Right renal pelvis (tissue), 4 donors: ENCODE data around the gene EFCC1. TPM values are rescaled to one million over a fixed set of nuclear protein-coding genes. Genes with fewer than 3 reads are reported as not detected.

Source experiments
- DNase-seq, 4 donors: peaks; one replicate each; pipeline ENCODE4 v3.0.0-alpha.2; 2013; ENCODE audit warnings: low read depth in 4 of 4, low spot score in 3 of 4, missing footprints in 1 of 4
- polyA plus RNA-seq, 4 donors: library from polyadenylated mRNA; unstranded; fragments of 120-200 nt; gene quantifications; one replicate each; pipeline ENCODE4 v1.2.1, GENCODE V29; 2013; ENCODE audit not compliant: insufficient read length in 4 of 4

The EFCC1 gene, protein sequence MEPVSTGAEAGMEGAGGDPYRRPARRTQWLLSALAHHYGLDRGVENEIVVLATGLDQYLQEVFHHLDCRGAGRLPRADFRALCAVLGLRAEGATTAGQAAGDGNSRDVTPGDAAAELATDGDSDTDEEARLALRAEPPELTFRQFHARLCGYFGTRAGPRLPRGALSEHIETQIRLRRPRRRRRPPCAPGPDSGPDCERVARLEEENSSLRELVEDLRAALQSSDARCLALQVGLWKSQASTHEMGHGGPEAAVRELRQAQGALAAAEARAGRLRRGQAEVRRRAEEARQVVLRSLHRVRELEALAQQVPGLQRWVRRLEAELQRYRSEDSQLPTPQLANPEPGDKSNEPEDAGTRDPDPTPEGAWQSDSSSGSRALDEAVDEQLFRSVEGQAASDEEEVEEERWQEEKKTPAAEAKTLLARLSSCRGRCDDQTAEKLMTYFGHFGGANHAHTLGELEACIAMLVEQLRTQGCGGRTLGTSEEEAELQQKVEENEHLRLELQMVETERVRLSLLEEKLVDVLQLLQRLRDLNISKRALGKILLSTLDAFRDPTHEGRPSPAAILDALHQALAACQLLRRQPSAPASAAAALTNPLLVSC
- polyA plus RNA-seq = 1 to 10 TPM; 2.1 to 3.0 (median 2.7) TPM

GRCh38 chr3:129001101-129001805 lies at the start of gene EFCC1:
EFCC1 (plus strand) TSS chr3:129001304; CDS start chr3:129001629, 325 bp downstream.
- no peak for DNase-seq

- no peak for DNase-seq
These were observed 44.7 kb upstream of the EFCC1 start for GRCh38 chr3:128956440-128956839.

DNA sequence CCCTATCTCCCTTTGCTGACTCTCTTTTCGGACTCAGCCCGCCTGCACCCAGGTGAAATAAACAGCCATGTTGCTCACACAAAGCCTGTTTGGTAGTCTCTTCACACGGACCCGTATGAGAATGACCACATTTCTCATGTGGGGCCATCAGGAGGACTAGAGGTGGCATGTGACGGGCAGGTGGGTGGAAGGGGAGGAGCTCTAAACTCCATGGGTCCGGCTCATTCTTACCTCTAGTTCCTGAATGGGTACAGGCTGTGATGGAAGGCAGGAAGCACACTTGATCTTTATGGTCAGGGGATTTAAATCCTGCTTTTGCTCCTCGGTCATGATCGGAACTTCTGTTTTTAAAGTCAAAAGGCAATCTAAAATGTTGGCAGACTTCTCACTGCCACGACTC lies 35.8 kb upstream of the EFCC1 start:
- DNase-seq = no peak

- DNase-seq = no peak
These were observed 35.3 kb upstream of the EFCC1 start for GRCh38 chr3:128965818-128966217.

DNA sequence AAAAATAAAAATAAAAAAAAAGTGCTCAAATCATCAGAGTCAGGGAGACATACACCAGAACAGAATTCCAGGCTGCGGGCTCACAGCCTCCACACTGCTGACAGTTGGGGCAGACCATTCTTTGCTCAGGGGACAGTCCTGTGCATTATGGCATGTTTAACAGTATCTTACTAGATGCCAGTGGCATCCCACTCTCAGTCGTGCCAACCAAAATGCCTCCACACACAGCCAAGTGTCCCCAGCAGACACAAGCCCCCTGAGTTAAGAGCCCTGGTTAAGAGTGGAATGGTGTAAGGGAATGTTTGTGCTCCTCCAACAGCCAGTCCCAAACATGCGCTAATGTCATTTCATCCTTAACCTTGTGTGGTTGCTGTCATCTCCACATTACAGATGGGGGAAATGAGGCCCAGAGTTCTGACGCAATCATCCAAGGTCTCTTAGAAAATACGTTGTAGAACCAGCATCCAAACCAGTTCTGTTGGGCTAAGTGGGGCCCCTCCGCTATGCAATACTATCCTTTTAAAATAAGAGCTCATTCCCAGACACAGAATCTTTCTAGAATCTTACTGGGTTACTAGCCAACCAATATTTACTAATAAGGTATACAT lies 33.3 kb upstream of the EFCC1 start:
- no peak for DNase-seq

DNA sequence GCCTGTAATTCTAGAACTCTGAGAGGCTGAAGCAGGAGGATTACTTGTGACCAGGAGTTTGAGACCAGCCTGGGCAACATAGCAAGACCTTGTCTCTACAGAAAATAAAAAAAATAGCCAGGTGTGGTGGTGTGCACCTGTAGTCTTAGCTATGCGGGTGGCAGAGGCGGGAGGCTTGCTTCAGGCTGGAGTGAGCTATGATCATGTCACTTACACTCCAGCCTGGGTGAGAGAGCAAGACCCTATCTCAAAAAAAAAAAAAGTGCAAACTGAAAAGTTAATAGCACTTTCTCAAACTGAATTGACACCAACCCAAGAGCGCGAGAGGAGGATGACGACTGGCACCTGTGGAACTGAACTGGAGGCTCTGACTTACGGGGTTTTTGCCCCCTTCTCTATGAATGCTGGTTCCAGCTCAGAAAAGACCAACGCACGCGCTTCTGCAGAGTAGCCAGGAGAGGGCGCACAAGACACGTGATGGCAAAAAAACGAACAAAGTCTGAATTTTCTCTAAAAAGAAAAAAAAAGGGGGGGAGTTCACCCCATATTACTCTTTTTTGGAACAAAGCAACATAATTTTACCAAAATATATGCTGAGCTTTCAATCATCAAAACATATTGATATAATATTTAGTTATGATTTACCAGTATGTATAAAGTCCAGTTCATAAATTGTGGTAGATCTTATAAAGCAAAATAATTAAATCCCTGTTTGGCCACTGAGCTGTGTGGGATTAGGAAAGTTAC lies 30.9 kb upstream of the EFCC1 start:
- DNase-seq = peak in 1 of 4 donors; percentile 25

- DNase-seq = no peak
These were observed 30.4 kb upstream of the EFCC1 start for GRCh38 chr3:128970740-128971047.

DNA sequence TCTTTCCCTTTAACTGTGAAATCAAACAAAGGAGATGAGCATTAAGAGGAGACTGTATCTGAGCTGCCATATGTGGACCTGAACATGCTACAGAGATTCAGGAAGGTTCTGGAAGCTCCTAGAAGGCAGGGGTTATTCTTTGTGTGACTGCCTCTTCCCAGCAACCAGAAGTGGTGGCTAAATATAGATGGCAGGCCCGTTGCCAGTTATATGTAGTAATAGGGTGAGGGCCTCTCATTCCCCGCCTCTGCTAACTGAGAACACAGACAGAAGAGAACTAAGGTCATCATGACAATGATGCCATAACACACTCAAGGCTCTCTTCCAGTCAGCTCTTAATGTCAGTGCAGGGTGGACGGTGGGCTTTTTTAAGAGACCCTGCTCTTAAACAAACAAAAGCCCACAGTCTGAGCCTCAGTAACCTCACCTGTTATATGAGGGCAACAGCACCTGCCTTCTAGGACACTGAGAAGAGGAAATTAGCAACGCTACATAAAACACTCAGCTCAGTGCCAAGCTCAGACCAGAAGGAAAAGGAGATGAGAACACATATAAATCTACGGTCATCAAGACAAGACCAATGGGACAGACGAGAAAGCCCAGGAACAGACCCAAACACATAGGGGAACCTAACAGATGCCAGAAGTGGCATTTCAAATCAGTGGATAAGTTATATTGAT lies 29.5 kb upstream of the EFCC1 start:
- no peak for DNase-seq

DNA sequence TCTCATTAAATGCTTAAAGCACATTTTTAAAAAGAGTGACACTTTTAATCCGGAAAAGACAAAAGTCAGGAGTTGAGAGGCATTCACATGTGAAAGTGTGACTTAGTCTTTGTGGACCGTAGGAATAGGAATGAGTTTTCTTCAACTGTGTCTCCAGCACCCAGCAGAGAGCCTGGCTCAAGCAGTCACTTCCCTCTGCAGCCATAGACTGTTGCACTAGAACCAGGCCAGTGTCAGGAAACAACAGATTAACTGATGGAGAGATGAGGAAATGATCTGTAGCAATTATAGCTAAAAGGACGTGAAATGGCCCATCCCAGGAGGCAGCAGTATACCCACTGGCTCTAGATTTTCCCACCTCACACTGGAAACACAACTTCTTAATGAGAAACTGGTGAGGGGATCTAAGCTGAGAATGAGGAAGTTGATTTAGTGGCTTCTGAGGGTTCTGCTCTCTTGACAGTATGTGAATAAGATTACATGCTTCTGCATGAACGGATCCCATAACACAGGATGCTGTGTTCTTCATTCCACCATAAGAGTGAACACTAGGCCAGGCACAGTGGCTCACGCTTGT lies 27.0 kb upstream of the EFCC1 start:
- no peak for DNase-seq

DNA sequence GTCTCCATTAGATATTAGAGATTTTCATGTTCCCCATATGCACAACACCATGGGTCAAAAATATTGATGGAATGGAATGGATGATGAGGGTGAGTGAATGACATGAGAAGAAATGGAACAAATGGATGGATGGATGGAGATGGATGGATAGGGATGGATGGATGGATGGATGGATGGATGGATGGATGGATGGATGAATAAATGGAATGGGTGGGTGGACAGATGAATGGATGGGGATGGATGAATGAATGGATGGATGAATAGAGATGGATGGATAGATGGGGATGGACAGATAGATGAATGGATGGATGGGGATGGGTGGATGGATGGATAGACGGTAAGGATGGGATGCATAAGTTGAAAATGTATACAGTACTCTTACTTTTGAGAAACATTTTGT lies 25.8 kb upstream of the EFCC1 start:
- no peak for DNase-seq

DNA sequence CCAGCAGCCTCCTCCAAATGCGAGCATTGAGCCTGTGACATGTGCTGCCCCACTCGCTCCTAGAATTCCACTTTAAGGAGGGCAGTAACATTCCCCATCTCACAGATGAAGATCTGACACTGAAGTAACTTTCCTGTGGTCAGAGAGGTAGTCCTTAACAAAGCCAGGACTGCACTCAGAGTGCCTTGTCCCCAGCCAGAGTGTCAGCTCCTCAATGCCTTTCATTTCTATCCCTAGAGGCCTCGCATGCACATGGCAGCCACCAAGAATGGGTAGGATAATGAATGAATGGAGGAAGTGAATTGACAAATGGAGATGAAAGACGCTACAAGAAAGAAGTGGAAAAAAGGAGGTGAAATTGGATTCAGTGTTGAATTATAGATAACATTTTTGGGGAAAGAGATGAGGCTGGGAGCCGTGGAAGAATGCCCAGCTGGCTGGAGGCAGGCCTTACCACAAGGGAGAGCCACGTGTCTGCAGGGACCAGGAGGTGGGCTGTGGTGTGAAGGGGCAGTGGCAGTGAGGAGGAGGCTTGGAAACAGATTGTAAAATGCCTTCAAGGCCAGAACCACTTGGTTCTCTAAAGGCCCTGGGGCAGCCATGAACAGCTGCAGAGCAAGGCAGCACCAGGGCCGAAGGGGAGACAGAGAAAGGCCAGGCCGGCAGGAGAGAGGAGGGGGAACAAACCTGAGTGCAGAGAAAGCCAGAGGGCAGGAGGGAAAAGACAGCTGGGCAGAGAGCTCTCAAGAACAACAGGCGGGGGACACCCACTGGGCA lies 17.6 kb upstream of the EFCC1 start:
- no peak for DNase-seq

GRCh38 chr3:128984596-128984995 lies 16.5 kb upstream of the EFCC1 start:
- no peak for DNase-seq

DNA sequence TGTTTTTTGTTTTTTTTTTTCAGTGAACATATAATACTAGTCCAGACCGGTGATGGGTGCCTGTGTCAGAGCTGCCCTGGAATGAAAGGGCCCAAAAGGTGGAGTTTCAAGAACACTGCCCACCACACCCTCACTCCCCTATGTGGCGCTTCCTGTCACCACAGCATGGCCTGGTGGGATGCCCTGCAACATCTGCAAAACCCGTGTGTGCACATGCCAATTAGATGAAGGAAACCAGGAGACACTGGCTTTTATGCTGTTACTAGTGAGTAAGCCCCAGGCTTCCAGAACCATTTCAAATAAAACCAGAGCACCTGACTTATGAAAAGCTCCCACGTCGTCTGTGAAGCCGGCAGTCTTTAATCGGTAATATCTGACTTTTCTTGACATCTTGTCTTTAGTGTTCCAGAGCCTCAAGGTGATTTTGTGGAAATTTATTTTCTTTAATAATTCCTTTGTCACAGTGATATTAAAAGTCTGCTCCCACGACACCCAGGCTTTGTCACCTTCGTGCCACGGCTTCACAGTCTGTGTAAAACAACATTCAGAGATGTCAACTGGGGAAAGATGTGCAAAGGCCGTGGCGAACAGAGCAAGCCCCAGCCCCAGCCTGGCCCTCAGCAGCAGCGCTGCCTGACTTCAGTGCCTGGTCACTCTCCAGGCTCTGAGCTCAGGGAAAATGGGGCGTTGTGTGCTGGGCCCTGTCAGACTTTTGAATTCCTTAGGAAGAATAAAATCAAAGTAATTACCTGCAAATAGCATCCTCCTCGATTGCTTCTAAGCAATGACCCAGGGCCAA lies 13.6 kb upstream of the EFCC1 start:
- no peak for DNase-seq

DNA sequence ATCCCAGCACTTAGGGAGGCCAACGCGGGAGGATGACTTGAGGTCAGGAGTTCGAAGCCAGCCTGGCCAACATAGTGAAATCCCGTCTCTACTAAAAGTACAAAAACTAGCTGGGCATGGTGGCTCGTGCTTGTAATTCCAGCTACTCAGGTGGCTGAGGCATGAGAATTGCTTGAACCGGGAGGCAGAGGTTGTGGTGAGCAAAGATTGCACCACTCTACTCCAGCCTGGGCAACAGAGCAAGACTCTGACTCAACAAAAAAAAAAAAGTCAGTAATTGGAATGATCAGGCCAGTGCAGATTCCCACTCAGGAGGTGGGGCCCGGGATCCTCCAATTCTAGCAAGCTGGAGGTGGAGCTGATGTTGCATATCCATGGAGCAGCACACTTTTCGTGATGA lies 12.8 kb upstream of the EFCC1 start:
- no peak for DNase-seq

GRCh38 chr3:128991355-128991895 lies 9.7 kb upstream of the EFCC1 start:
- no peak for DNase-seq

GRCh38 chr3:128992926-128993460 lies 8.1 kb upstream of the EFCC1 start:
- no peak for DNase-seq

GRCh38 chr3:128993461-128994172 lies 7.5 kb upstream of the EFCC1 start, which contains the start of gene CFAP92:
CFAP92 (minus strand) TSS chr3:128994076; CDS start chr3:128993304, 772 bp downstream.
- peak in 3 of 4 donors; percentile 69 to 74 (median 72) for DNase-seq
